RWPE2 (cell line): ENCODE data around the gene RCL1.

Experiments
- ATAC-seq: fragments of 200-7000 bp; cut with Tn5 transposase; 3 replicates; pipeline ENCODE4 v1.9.1; 2021; ENCODE audit warnings: low read depth
- DNase-seq: peaks from one replicate; pipeline ENCODE4 v3.0.0-alpha.2; 2020; ENCODE audit warnings: low spot score
- H3K27ac ChIP-seq: fragments of 450-650 bp; 2 replicates; pipeline ENCODE4 v1.5.1; 2017; ENCODE audit warnings: mild to moderate bottlenecking; ENCODE audit not compliant: poor library complexity, severe bottlenecking
- H3K27me3 ChIP-seq: fragments of 250-450 bp; sonication (Bioruptor Pico); 2 replicates; pipeline ENCODE4 v1.5.1; 2021; ENCODE audit warnings: mild to moderate bottlenecking, moderate library complexity; ENCODE audit not compliant: insufficient read depth, poor library complexity, severe bottlenecking
- H3K36me3 ChIP-seq: fragments of 250-450 bp; sonication (Bioruptor Pico); 2 replicates; pipeline ENCODE4 v1.5.1; 2020; ENCODE audit warnings: low read depth, mild to moderate bottlenecking, moderate library complexity
- H3K4me1 ChIP-seq: fragments of 250-450 bp; sonication (Bioruptor Pico); 2 replicates; pipeline ENCODE4 v1.5.1; 2021; ENCODE audit warnings: mild to moderate bottlenecking, moderate library complexity; ENCODE audit not compliant: insufficient read depth, poor library complexity, severe bottlenecking
- H3K4me3 ChIP-seq: fragments of 250-450 bp; sonication (Bioruptor Pico); 2 replicates; pipeline ENCODE4 v1.5.1; 2021; ENCODE audit warnings: mild to moderate bottlenecking, moderate library complexity; ENCODE audit not compliant: severe bottlenecking
- H3K9me3 ChIP-seq: fragments of 250-450 bp; sonication (Bioruptor Pico); 2 replicates; pipeline ENCODE4 v1.5.1; 2021; ENCODE audit warnings: mild to moderate bottlenecking, moderate library complexity; ENCODE audit not compliant: severe bottlenecking
- CTCF ChIP-seq: fragments of 450-650 bp; IDR thresholded peaks from one replicate; pipeline ENCODE4 v1.5.1; 2017; ENCODE audit warnings: mild to moderate bottlenecking, moderate library complexity; ENCODE audit not compliant: poor library complexity, severe bottlenecking

RCL1 gene

GRCh38 chr9:4827224-4827623 is 34.5 kb downstream of the RCL1 start:
- Histone ChIP-seq H3K27me3 (no peaks in the 10 kb centered on the region), H3K4me1 (peaks cover 11% of the 10 kb centered on the region), H3K9me3 (no peaks in the 10 kb centered on the region), H3K27ac (no peak overlapping the region), H3K4me3 (no peak overlapping the region), H3K36me3 (0 out of 2 replicates have a peak, but pooled peaks cover 9% of the 10 kb centered on the region)
- no peak for TF ChIP-seq CTCF
- ATAC-seq = no peak
- DNase-seq = no peak

- Histone ChIP-seq H3K4me3 (no peak overlapping the region), H3K4me1 (peaks cover 26% of the 10 kb centered on the region), H3K27me3 (no peaks in the 10 kb centered on the region), H3K27ac (no peak overlapping the region), H3K36me3 (peaks cover 14% of the 10 kb centered on the region; the same call in 1 of the 2 replicates), H3K9me3 (no peaks in the 10 kb centered on the region)
- no peak for DNase-seq
- no peak for TF ChIP-seq CTCF
- ATAC-seq = no peak
These were observed 36.0 kb downstream of the RCL1 start for GRCh38 chr9:4828761-4829160.

- Histone ChIP-seq H3K36me3 (peaks cover 16% of the 10 kb centered on the region; the same call in 1 of the 2 replicates), H3K9me3 (no peaks in the 10 kb centered on the region), H3K4me3 (no peak overlapping the region), H3K4me1 (peaks cover 34% of the 10 kb centered on the region), H3K27ac (no peak overlapping the region), H3K27me3 (no peaks in the 10 kb centered on the region)
- no peak for TF ChIP-seq CTCF
- DNase-seq (no peak), ATAC-seq (no peak)
These were observed 37.2 kb downstream of the RCL1 start for GRCh38 chr9:4829969-4830368.

- H3K9me3 ChIP-seq = no peaks in the 10 kb centered on the region
- ATAC-seq (no peak), DNase-seq (no peak)
- H3K27me3 ChIP-seq = no peaks in the 10 kb centered on the region
- peaks cover 20% of the 10 kb centered on the region; the same call in 1 of the 2 replicates for H3K36me3 ChIP-seq
- peaks cover 34% of the 10 kb centered on the region for H3K4me1 ChIP-seq
- no peak overlapping the region for H3K27ac ChIP-seq
- H3K4me3 ChIP-seq = no peak overlapping the region
- no peak for TF ChIP-seq CTCF
These were observed 38.0 kb downstream of the RCL1 start for GRCh38 chr9:4830699-4831098.

- Histone ChIP-seq H3K4me1 (peaks cover 34% of the 10 kb centered on the region), H3K27ac (peak overlapping the region; percentile 76), H3K9me3 (no peaks in the 10 kb centered on the region), H3K27me3 (no peaks in the 10 kb centered on the region), H3K36me3 (peaks cover 21% of the 10 kb centered on the region; the same call in 1 of the 2 replicates), H3K4me3 (no peak overlapping the region)
- DNase-seq (no peak), ATAC-seq (peak; percentile 40)
- TF ChIP-seq CTCF = no peak
These were observed 38.4 kb downstream of the RCL1 start for GRCh38 chr9:4831119-4831518.
